DOHH2 (cell line): ENCODE data around the gene PALM2AKAP2.

ENCODE experiments used
- CTCF ChIP-seq: fragments of 200-600 bp; sonication (generic); IDR thresholded peaks from one replicate; pipeline ENCODE4 v1.5.1; 2014; ENCODE audit warnings: antibody characterized with exemption, mild to moderate bottlenecking, low read depth, low read length; ENCODE audit not compliant: poor library complexity, severe bottlenecking
- EZH2phosphoT487 ChIP-seq: fragments of 200-600 bp; sonication (generic); IDR thresholded peaks from 2 replicates; pipeline ENCODE4 v1.6.1; 2017; ENCODE audit warnings: borderline replicate concordance, mild to moderate bottlenecking, antibody characterized with exemption, low read length, moderate library complexity, mixed read lengths

GRCh38 chr9:109730228-109730627, 49.8 kb upstream of the PALM2AKAP2 start:
- TF ChIP-seq CTCF (no peak), EZH2phosphoT487 (no peak)
